GM12872 (cell line): ENCODE measurements around the gene TYROBP.

ENCODE experiments used
- TF ChIP-seq, protein P1 (sequence below): IDR thresholded peaks from 3 replicates; pipeline ENCODE4 v1.5.1; 2011; ENCODE audit warnings: low read depth, mild to moderate bottlenecking, low read length, moderate library complexity; ENCODE audit not compliant: insufficient read depth

The TYROBP gene

DNA sequence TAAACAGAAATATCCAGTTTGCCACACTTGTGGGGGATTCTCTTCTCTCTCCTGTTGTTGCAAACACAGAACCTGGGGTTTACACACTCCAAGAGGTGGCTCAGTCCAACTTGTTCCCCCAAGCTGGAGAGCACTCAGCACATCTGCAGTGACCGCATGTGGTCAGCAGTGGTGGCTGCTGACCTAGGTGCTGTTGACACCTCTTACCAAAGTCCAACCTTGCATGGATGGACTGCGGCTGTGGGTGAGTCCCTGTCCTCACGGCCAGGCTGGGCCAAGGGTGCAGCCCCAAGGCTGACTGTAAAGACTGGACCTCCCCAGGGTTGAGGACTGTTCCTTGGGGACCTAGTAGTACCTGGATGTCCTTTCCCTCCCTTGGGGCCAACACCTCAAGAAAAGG is 34.1 kb upstream of the TYROBP start:
- TF ChIP-seq, protein P1, sequence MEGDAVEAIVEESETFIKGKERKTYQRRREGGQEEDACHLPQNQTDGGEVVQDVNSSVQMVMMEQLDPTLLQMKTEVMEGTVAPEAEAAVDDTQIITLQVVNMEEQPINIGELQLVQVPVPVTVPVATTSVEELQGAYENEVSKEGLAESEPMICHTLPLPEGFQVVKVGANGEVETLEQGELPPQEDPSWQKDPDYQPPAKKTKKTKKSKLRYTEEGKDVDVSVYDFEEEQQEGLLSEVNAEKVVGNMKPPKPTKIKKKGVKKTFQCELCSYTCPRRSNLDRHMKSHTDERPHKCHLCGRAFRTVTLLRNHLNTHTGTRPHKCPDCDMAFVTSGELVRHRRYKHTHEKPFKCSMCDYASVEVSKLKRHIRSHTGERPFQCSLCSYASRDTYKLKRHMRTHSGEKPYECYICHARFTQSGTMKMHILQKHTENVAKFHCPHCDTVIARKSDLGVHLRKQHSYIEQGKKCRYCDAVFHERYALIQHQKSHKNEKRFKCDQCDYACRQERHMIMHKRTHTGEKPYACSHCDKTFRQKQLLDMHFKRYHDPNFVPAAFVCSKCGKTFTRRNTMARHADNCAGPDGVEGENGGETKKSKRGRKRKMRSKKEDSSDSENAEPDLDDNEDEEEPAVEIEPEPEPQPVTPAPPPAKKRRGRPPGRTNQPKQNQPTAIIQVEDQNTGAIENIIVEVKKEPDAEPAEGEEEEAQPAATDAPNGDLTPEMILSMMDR: no peak

DNA sequence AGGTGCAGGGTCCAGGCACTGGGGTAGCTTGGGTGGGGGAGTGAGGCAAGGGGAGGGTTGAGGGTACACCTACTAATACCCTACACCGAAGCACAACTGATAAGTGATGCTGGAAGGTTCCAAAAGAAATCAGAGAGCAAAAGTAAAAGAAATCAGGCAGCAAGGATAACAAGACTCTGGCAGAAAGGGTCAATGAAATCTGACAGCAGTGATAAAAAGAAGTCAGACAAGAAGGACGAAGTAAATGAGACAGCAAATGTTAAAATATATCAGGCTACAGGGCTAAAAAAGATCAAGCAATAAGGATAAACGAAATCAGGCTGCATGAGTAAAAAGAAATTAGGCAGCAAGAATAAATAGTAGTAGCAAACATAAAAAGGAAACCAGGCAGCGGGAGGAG is 32.7 kb upstream of the TYROBP start:
- TF ChIP-seq, protein P1: no peak

DNA sequence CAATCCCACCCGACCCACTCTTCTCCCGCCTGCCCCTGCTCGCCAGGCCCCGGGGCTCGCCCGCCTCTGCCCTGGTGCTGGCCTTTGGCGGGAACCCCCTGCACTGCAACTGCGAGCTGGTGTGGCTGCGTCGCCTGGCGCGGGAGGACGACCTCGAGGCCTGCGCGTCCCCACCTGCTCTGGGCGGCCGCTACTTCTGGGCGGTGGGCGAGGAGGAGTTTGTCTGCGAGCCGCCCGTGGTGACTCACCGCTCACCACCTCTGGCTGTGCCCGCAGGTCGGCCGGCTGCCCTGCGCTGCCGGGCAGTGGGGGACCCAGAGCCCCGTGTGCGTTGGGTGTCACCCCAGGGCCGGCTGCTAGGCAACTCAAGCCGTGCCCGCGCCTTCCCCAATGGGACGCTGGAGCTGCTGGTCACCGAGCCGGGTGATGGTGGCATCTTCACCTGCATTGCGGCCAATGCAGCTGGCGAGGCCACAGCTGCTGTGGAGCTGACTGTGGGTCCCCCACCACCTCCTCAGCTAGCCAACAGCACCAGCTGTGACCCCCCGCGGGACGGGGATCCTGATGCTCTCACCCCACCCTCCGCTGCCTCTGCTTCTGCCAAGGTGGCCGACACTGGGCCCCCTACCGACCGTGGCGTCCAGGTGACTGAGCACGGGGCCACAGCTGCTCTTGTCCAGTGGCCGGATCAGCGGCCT is 32.1 kb upstream of the TYROBP start:
- TF ChIP-seq, protein P1: no peak

DNA sequence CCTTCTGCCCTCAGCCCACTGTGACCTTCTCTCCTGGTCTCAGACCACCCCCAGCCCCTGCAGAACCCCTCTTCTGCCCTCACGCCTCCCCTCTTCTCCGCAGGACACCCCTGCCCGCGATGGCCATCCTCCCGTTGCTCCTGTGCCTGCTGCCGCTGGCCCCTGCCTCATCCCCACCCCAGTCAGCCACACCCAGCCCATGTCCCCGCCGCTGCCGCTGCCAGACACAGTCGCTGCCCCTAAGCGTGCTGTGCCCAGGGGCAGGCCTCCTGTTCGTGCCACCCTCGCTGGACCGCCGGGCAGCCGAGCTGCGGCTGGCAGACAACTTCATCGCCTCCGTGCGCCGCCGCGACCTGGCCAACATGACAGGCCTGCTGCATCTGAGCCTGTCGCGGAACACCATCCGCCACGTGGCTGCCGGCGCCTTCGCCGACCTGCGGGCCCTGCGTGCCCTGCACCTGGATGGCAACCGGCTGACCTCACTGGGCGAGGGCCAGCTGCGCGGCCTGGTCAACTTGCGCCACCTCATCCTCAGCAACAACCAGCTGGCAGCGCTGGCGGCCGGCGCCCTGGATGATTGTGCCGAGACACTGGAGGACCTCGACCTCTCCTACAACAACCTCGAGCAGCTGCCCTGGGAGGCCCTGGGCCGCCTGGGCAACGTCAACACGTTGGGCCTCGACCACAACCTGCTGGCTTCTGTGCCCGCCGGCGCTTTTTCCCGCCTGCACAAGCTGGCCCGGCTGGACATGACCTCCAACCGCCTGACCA is 31.4 kb upstream of the TYROBP start:
- TF ChIP-seq, protein P1: no peak

DNA sequence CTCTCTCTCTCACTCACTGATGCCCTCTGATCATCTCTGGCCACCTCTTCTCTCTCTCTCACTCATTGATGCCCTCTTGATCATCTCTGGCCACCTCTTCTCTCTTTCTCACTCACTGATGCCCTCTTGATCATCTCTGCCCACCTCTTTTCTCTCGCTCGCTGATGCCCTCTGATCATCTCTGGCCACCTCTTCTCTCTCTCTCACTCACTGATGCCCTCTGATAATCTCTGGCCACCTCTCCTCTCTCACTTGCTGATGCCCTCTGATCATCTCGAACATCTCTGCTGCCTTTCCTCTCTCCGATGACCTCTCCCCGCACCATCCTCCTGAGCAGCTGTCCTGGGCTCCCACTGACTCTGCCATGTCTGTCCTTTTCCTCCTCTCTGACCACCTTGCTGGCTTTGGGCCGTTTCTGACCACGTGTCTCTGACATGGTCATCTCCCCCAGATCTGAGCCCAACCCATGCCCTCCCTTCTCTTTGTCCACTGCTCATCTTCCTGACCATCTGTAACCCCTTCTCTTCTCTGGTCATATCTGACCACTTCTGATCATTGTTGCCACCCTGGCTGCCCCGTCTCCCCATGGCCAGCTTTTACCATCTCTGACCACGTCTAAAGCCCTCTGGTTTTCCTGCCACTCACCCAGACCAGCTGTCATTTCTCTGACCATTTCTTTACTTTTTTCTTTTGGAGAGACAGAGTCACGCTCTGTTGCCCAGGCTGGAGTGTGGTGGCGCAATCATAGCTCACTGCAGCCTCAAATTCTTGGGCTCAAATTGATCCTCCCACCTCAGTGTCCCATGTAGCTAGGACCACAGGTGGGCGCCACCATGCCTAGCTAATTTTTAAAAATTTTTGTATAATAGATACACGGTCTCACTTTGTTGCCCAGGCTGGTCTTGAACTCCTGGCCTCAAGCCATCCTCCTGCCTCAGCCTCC is 30.5 kb upstream of the TYROBP start:
- TF ChIP-seq, protein P1: no peak

DNA sequence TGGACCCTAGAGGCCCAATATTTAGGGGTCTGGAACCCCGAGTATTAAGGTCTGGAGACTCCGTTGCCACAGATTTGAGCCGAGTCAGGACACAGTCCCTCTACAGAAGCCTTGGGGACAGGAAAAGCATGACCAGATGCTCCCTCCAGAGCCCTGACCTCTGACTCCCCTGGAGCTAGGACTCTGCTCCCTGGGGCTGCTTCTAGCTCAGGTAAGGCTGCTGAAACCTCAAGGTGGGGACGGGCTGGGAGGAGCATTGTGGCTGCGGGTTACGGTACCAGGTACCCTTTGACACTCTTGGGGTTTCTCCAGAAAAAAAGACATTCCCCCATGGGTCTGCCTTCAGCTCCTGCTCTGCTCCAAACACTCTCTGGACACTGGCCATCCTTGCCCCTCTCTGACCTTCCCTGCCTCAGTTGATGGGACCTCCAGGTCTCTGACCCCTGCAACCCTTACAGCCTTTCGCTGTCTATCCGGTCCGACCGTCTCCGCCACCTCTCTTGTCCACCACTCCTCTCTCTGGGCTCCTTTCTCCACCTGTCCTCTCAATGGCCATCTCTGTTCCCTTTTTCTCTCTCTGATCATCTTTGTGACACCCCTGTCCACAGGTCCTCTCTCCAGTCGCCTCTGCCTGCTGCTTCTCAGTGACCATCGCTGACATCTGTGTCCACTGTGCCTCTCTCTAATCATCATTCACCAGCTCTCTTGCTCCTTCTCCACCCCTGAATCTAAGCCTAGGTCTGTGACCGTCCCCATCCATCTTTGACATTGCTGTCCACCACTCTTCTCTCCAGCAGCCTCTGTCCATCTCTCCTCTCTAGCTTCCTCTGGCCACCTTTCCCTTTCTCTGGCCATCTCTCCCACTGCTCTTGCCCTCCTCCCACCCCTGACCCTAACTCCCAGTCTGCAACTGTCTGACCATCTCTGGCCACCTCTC is 29.5 kb upstream of the TYROBP start:
- TF ChIP-seq, protein P1: no peak
